Activated naive CD4-positive, alpha-beta T cell treated with Interleukin-2 at 50 U/mL for 16 hours (primary cell): ENCODE measurements around the gene EBF4.
"Not testable (repeated sequence)": the region's sequence is repeated elsewhere in the genome, so short reads cannot be mapped to it uniquely, and the experiment has no call there.

Experiments
- DNase-seq: peaks from one replicate; pipeline ENCODE4 v3.0.0-alpha.2; 2020

Gene EBF4

DNA sequence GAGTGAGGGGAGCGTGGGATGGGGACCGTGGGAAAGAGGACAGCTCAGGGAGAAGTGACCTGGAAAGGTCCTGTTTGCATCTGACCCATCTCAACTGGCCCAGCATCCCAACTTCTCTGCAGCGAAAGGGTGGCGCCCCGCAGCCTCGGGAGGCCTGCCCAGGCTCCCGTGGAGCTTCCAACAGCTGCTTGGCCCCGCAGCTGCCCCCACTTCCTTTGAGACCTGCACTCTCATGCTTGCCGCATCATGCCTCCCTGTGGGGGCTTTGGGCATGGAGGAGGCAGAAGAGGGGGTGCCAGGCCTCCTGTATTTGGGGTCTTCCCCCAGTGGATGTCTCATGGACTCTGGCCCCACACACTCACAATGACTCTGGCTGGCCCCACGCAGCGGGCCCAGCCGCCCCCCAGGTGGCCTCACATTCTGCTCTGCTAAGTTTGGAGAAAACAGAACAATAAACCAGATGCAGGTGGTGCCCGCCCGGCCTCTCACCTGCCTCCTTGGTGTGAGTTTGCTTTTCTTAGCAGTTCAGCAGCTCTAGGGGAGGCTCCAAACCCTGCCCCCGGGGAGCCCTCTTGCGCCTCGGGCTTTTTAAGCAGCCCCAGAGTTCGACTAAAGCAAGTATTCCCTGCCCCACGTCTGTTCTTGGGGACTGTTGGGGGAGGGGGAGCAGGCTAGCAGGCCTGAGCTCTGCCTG, 67.2 kb downstream of the EBF4 start:
- DNase-seq, result no peak

DNA sequence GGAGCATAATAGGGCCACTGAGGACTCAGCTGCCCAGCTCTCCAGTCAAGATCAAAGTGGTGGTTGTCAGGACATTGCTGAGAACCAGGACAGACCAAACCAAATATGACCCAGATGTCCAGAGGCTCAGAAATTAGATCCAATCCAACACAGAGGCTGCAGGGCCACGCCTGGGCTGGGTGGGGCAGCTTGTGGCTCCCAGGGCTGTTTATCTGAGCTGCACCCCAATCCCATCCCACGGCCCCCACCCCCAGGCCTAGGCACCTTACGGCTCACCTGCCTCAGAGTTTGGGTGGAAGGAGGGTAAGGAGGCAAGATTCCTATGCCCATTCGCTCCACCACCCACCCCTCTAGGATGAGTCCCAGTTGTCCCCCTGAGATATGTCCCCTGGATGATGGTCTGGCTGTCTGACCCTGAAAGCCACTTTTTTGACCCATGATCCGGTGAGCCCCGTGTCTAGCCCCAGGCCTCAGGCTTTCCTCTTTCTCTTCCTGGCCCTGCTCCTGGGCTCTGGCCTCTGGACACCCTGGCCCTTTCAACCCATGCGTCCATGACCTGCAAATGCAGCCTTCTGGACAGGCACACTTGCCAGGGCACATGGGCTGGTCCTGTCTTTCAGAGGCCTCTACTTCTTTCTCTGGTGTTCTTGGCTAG, 67.8 kb downstream of the EBF4 start:
- DNase-seq, result no peak

DNA sequence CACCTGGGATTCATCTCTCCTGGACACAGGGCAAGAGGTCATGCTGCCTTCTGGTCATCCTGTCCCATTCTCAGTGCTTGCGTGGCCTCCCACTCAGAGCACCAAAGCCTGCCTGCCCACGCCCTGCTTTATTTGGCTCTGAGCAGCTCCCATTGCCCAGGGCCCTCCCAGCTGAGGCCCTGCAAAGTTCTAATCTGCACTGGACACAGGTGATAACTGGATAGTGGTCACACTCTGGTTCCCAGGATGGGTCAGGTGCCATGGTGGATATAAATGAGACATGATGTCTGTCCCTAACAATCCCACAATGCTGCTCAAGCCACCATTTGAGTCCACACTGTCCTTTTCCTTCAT, 68.3 kb downstream of the EBF4 start:
- DNase-seq, result no peak

DNA sequence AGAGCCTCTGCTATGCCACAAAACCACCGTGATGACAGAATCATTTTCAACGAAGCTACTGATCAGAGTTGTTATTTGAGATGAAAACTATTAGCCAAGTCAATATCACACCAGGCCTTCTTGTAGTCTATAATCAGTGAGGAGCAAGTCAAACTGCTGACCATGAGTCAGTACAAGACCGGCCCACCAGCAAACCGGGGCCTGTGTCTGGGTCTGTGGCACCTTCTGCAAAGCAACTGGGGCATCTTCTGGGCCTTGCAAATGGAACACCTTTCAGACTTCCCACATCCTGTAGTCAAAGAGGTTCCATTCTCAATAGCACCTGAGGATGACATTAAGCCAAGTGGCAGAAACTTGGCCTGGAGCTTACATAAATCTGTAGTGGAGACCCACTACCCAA, 69.3 kb downstream of the EBF4 start:
- no peak for DNase-seq

DNA sequence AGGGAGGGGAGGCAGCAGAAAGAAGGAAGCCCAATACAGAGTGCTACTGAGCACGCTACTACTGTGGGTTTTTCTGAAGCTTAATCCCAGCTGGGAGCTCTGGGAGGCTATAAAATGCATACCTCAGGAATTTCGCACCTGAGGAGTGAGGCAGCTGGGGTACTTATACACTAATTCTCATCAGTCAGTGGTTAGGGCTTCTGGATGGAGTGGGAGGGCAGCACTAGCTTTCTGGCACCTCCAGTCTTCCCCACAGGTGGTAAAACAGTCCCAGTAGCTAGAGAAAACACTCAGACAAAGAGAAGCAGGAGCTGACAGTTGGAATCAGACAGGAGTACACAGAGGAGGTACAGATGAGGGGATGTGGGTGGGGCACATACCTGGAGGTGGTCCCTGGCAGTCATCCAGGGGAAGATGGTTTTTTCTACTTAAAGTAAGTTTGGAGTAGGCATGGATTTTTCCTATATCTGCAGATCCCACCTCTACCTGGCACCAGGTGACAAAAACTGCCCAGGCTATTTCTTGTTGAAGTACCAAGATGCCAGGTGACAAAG, 70.1 kb downstream of the EBF4 start:
- DNase-seq, result no peak

DNA sequence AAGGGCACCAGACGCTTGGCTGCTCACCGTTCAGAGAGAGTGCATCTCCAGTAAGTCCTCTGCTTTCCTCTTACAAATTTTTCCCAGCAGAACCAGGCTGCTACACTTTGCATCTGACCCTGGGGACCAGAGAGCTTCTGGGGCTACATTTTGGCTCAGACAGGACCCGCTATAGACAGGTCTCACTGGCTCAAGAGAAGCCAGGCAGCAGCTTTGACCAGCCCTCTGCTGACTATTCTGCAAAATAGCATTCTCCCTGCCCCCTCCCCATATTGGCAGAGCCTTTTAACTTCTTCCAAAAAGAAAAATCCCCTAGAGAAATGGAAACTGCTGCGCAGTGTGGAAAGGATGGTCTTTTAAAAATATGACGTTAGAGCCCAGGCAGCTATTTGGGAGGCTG, 70.6 kb downstream of the EBF4 start:
- DNase-seq, result no peak

DNA sequence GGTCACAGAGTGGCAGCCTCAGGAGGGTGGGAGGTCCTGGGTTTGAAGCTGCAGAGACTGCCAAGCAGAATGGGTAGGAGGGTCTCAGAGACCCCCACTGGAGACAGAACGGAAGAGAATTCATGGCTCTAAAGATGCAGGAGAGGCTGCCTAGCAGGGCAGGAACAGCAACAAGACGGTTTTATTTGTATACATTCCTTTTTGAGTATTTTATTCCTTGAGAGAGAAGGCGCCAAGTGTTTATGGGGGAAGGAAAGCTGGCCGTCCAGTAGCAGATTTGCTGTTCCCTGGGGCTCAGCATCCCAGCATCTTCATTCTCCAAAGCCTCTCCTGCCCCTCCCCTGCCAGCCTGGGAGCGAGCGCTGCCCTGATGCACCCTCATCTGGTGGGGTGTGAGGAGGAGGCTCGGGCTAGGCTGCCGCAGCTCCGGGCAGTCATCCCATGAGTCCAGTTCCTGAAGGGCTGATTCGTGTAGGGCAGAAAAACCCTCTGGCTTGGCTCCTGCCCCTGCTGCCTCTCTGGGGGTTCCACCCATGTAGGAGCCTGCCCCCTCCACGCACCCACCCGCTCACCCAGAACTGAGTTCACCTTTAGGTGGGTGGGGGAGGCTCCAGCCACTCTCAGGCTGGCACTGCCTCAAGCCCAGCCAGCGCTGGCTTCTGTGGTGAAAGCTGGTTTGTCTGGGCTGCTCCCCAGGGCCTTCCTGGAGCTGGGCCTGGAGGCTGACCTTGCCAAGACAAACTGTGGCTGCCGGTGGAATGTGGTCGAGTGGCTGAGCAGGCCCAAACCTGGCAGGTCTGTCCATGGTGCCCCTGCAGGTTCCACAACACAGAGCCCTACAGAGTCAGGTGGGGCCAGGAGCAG, 75.4 kb downstream of the EBF4 start:
- no peak for DNase-seq

DNA sequence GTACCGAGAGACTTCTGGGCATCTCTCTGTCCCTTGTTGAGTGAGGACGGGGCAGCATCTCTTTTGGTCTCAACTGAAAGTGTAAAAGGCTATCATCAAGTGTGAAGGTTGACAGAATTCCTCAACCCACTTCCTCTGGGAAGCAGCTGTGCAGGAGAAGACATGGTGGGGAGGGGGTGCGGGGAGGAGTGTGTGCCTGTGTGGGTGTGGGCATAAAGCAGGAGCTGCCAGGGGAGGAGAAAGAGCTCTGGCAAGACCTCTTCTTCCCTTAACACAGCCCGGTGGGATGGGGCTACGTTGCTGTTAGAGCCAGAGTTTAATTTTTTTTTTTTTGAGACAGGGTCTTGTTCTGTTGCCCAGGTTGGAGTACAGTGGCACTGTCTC, 76.0 kb downstream of the EBF4 start:
- no peak for DNase-seq

DNA sequence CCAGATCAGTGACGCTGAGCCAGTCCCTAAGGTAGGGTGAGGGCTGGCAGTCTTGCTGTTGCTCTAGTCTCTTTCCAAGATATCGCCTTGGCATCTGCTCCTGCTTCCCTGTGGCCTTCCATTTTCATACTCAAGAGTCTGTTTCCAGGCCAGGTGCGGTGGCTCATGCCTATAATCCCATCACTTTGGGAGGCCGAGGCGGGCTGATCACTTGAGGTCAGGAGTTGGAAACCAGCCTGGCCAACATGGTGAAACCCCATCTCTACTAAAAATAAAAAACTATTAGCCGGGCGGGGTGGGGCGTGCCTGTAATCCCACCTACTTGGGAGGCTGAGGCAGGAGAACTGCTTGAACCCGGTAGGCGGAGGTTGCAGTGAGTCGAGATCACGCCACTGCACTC, 77.5 kb downstream of the EBF4 start:
- DNase-seq, result not testable (repeated sequence)

DNA sequence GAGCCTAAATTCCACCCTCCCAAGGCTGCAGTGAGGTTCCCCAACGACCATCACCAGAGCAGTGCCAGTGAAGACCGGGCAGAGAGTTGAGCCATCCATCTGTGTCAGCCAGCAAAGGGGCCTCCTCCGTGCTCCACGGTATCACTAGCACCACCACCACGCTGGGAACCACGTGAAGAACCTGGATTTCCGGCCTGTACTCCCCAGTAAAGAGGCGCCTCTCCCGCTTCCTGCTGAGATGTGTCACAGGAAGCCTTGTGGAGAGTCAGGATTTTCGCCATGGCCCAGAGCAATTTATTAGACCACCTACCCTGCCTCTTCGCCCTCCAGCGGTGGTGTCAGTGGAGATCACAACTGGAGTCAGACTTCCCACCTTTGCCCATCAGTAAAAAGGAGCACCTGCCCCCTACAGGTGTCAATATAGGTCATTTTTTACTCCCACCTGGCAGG, 79.1 kb downstream of the EBF4 start:
- DNase-seq, result no peak

DNA sequence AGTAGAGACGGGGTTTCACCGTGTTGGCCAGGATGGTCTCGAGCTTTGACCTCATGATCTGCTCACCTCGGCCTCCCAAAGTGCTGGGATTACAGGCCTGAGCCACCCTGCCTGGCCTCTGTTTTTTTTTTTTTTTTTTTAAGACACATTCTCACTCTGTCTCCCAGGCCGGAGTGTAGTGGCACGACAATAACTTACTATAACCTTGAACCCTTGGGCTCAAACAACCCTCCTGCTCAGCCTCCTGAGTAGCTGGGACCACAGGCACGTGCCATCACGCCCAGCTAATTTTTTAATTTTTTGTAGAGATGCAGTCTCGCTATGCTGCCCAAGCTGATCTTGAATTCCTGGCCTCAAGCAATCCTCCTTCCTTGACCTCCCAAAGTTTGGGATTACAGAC, 81.2 kb downstream of the EBF4 start:
- DNase-seq, result no peak

DNA sequence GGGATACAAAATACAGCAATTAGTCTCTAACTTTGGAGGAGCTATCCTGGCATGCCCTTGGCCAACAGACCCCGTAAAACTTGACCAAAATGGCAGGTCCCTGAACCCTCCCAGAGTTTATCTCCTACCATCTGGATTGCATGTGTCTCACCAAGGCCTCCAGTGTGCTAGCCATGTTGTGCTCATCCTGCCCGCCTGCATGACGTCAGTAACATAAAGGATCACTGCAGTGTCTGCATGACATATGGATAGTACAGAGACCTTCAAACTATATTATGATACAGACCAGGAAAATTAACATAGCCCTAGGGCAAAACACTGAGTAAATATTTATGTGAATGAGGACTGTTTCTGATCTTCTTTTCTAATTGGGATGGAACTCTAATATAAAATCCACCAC, 82.6 kb downstream of the EBF4 start:
- DNase-seq, result no peak

DNA sequence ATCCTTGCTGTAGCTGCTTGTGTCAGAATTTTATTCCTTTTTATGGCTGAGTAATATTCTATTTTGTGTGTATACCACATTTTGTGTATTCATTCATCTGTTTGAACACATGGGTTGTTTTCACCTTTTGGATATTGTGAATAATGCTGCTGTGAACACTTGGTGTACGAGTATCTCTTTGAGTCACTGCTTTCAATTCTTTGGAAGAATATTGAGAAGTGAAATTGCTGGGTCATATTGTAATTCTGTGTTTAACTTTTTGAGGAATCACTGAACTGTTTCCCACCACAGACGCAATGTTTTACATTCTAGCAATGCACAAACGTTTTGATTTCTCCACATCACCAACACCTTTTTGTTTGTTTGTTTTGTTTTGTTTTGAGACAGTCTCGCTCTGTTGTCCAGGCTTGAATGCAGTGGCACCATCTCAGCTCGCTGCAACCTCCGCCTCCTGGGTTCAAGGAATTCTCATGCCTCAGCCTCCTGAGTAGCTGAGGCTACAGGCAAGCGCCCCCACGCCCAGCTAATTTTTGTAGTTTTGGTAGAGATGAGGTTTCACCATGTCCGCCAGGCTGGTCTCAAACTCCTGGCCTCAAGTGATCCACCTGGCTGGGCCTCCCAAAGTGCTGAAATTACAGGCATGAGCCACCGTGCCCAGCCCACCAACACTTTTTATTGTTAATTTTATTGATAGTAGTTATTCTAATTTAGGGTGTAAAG, 86.2 kb downstream of the EBF4 start:
- DNase-seq, result no peak

DNA sequence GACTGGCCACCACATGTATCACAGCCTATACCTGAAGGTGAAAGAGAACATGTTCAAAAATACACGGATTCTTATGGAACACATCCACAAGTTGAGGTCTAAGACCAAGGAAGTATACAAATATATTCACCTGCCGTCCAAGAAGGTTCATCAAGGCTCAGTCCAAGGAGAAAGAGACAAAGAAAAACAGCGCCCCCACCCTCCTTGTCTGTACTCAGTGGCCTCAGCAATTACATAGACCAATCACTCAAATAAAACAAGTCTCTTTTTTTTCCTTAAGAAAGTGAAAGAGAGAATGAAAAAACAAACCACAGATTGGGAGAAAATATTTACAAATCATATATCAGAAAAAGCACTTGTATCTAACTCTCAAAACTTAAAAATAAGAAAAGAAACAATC, 88.4 kb downstream of the EBF4 start:
- DNase-seq, result no peak

DNA sequence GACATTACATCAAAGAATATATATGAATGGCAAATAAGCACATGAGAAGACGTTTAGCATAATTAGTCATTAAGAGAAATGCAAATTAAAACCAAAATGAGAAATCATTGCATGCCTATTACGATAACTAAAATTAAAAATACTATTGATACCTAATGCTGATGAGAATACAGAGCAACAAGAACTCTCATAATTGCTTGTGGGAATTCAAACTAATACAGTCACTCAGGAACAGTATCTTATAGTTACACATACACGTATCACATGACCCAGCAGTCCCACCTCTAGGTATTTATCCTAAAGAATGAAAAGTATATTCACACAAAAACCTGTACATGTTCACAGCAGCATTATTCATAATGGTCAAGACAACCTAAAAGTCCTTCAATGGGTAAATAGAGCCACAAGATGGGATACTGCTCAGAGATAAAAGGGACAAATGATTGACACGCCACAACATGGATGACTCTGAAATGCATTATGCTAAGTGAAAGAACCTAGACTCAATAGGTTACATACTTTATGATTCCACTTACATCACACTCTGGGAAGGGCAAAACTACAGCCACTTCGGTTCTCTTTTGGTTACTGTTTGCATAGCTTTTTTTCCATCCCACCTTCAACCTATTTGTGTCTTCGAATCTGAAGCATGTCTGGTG, 91.5 kb downstream of the EBF4 start:
- DNase-seq, result no peak

DNA sequence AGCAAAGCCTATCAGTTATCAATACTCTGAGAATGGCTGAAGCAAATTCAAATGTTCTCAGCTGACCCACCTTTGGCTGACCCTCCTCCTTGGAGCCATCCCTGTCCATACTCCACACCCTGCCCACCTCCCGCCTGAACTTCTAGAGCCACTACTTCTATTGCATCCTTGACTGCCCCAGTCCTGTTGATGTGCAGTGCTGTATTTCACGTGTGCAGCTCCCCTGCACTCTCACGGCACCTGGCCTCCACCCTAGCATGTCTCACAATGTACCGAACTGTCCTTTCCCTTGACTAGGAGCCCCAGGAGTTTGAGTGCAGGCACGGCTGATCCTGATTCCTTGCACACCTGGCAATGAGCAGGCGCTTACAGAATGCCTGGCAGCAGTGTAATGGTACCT, 100.9 kb downstream of the EBF4 start:
- DNase-seq, result no peak

DNA sequence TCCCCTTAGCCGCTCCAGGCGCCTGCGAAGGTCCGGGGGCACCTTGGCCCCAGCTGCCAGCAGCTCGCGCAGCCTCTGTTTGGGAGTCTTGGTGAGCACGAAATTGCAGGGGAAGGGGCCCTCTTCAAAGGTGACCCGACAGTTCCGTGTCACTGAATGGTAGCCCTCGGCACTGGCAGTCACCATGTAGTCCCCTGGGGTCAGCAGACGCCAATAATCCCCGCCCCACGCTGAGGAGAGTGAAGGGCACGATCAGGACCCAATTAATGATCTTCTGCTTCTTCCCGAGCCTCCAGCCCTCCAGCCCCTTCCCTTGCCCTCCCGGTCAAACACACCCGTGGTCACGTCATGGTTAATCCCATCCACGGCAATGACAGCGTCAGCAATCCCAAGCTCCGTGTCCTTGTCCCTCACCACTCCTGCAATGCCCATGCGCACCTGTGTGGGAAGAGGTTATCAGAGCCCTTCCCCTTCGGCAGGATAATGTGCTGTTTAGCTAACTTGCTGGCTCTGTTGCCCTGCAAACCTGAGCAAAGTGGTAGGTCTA, 101.7 kb downstream of the EBF4 start:
- DNase-seq, result no peak

DNA sequence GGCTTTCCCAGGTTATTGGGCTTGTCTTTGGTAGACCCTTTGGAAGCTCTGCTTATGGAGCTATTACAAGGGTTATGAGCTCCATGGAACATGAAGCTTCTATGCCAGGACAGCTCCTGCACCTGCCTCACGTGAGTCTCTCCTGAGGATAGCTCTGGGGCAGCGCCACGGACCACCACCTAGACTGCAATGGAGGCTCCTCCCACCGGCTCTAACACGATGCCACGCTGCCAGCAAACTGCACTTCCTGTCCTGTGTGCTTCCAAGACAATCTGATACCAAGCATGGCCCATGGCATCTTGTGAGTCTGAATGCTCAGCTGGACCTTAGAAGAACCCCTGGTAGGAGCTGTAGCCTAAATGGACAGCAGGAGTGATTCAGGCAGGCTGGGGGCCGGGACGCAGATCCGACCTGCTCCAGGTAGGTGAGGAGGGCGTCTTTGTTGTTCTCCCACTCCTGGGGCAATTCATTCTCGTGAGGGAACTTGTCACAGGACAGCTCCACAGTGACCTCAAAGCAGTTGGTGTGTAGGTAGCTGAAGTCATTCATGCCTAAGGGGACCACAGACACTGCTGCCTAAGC, 102.4 kb downstream of the EBF4 start:
- no peak for DNase-seq

DNA sequence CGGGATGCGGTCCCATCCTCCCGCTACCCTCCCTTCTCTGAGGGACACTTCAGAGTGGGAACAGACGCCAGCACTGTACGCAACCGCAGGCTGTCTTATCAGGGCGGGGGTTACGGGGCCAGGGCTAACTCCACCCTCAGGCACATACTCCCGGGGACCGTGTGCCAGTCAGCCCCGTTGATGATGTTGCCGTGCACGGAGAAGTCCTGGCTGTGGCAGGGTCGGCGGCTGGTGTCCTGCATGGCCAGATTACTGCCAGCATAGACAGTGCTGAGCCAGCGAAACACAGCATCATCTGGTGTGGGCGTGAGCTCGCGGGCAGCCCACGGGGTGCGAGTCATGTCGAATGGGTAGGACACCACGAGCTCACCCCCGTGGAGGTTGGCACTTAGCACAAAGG, 102.9 kb downstream of the EBF4 start:
- no peak for DNase-seq

DNA sequence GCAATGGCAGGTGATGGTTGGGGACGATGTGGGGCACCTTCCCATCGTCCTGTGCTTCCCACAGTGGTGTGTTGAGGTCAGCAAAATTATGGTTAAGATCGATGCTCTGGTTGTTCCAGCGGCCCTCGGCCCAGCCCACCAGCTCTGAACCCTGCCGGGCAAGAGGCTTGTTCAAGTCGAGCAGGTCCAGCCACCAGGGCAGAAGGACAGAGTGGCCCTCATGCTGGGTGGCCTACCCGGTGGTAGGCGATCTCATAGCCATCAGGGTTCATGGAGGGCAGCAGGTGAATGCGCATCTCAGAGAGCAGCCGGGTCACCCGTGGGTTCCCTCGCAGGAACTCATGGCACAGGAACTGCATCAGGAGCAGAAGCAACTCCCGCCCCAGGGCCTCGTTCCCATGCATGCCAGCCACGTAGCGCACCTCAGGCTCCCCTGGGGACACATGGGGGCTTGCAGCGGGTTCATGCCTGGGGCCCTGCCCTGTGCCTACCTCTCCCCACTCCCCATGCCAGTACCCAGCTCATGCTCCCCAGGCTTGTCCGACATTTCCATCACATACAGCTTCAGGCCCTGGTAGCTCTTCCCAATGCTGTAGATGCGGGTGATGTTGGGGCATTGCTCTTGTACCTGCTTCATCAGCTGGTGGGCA, 103.6 kb downstream of the EBF4 start:
- no peak for DNase-seq
